Transverse colon (tissue), 4 donors: ENCODE results near the gene SPOCK3.

Source experiments
- CTCF ChIP-seq, 5 experiments: fragments of 200-600 bp in 3 of 5; fragments of 450-650 bp in 2 of 5; sonication (generic) in 3 of 5; IDR thresholded peaks; 1 replicate in 2 of 5; 2 replicates in 3 of 5; pipeline ENCODE4 v1.5.1; 2016 to 2017; ENCODE audit warnings: antibody characterized with exemption in 5 of 5, inconsistent platforms in 3 of 5, mild to moderate bottlenecking in 2 of 5, moderate library complexity in 1 of 5
- EP300 ChIP-seq: sonication (generic); formaldehyde crosslinking; IDR thresholded peaks from one replicate; pipeline ENCODE4 v1.6.1; 2017; ENCODE audit warnings: antibody characterized with exemption, low read depth
- POLR2A ChIP-seq: fragments of 450-650 bp; IDR thresholded peaks from one replicate; pipeline ENCODE4 v1.6.1; 2016; ENCODE audit warnings: antibody characterized with exemption, mild to moderate bottlenecking, moderate library complexity
- POLR2AphosphoS5 ChIP-seq, 3 donors: sonication (generic); formaldehyde crosslinking; IDR thresholded peaks; one replicate each; pipeline ENCODE4 v1.6.1; 2016; ENCODE audit warnings: antibody characterized with exemption in 3 of 3

GRCh38 chr4:167190379-167190778, 43.9 kb downstream of the SPOCK3 start:
- TF ChIP-seq CTCF (IDR thresholded peaks at IDR 0.05), result no peak
- no peak for TF ChIP-seq EP300
- TF ChIP-seq POLR2AphosphoS5 (IDR thresholded peaks at IDR 0.05), result no peak
- no peak for TF ChIP-seq POLR2A
